H1 (cell line): ENCODE data around the gene MGLL. TPM values are rescaled to one million over a fixed set of nuclear protein-coding genes. Genes with fewer than 3 reads are reported as not detected.

Experiments
- CTCF ChIA-PET: fragments of 300-600 bp; sonication (Branson Sonifier 250); formaldehyde crosslinking; loops from one replicate; lab custom pipeline; 2021; ENCODE audit not compliant: partially characterized antibody; lab: Charles Lee
- POLR2A ChIA-PET: fragments of 300-600 bp; sonication (Branson Sonifier 250); formaldehyde crosslinking; loops from one replicate; lab custom pipeline; 2021; ENCODE audit warnings: inconsistent platforms; ENCODE audit not compliant: partially characterized antibody; lab: Charles Lee
- DNase-seq, 2 experiments: peaks; one replicate each; pipeline versions ENCODE4 v3.0.0 to v3.0.0-alpha.2; 2010 to 2022; ENCODE audit warnings: low spot score in 2 of 2, low read depth in 1 of 2, mixed read lengths in 1 of 2
- FAIRE-seq: peaks from 2 replicates; lab custom pipeline; 2011; peaks lifted over from hg19 to GRCh38; lab: Jason Lieb, UNC
- H2AFZ ChIP-seq: 2 replicates; pipeline ENCODE4 v1.8.1; 2012; ENCODE audit warnings: low read length, inconsistent platforms
- H2AK5ac ChIP-seq: 2 replicates; pipeline ENCODE4 v1.6.1; 2013; ENCODE audit warnings: low read depth, low read length
- H2BK120ac ChIP-seq: replicated peaks from 2 replicates; pipeline ENCODE3; 2013; ENCODE audit warnings: low read depth, low read length, inconsistent platforms
- H2BK12ac ChIP-seq: 2 replicates; pipeline ENCODE4 v1.6.1; 2013; ENCODE audit warnings: low read depth, low read length
- H2BK15ac ChIP-seq: 2 replicates; pipeline ENCODE4 v1.6.1; 2013; ENCODE audit warnings: low read length
- H2BK20ac ChIP-seq: 2 replicates; pipeline ENCODE4 v1.6.1; 2013; ENCODE audit warnings: low read length
- H2BK5ac ChIP-seq: 2 replicates; pipeline ENCODE4 v1.6.1; 2013; ENCODE audit warnings: low read depth, low read length
- H3K14ac ChIP-seq: 2 replicates; pipeline ENCODE4 v1.6.1; 2013; ENCODE audit warnings: inconsistent platforms; ENCODE audit not compliant: insufficient read length
- H3K18ac ChIP-seq: 2 replicates; pipeline ENCODE4 v1.6.1; 2013; ENCODE audit warnings: low read length; ENCODE audit errors: extremely low read depth
- H3K23ac ChIP-seq: 2 replicates; pipeline ENCODE4 v1.6.1; 2013; ENCODE audit warnings: inconsistent platforms; ENCODE audit not compliant: insufficient read length
- H3K23me2 ChIP-seq: 2 replicates; pipeline ENCODE4 v1.6.1; 2013; ENCODE audit warnings: low read depth, low read length
- H3K27ac ChIP-seq: 2 replicates; pipeline ENCODE4 v1.6.1; 2011; ENCODE audit warnings: low read depth, low read length, inconsistent platforms
- H3K27me3 ChIP-seq, 4 experiments: replicated peaks in 1 of 4; 1 replicate in 1 of 4; 2 replicates in 3 of 4; pipeline versions ENCODE4 v1.6.1 to v1.8.1; 2011 to 2013; ENCODE audit warnings: low read length in 3 of 4, mild to moderate bottlenecking in 3 of 4, inconsistent platforms in 2 of 4, mixed read lengths in 2 of 4, moderate library complexity in 1 of 4; ENCODE audit not compliant: control insufficient read depth in 3 of 4, insufficient read depth in 3 of 4; ENCODE audit errors: extremely low read depth in 1 of 4
- H3K36me3 ChIP-seq, 4 experiments: 2 replicates each; pipeline versions ENCODE4 v1.6.1 to v1.8.1; 2011 to 2013; ENCODE audit warnings: mild to moderate bottlenecking in 4 of 4, low read length in 3 of 4, moderate library complexity in 2 of 4, control low read depth in 1 of 4, inconsistent platforms in 1 of 4; ENCODE audit not compliant: insufficient read depth in 4 of 4, control insufficient read depth in 2 of 4
- H3K4ac ChIP-seq: replicated peaks from 2 replicates; pipeline ENCODE3; 2013; ENCODE audit warnings: low read length, low read depth, mixed read lengths, inconsistent platforms; ENCODE audit not compliant: insufficient read length
- H3K4me1 ChIP-seq, 4 experiments: replicated peaks in 1 of 4; 1 replicate in 1 of 4; 2 replicates in 3 of 4; pipeline versions ENCODE4 v1.6.1 to v1.8.1; 2011 to 2013; ENCODE audit warnings: low read length in 3 of 4, inconsistent platforms in 2 of 4, mixed read lengths in 1 of 4; ENCODE audit not compliant: insufficient read depth in 4 of 4, control insufficient read depth in 3 of 4
- H3K4me2 ChIP-seq, 2 experiments: 2 replicates each; pipeline versions ENCODE4 v1.6.1 to v1.8.1; 2011 to 2013; ENCODE audit warnings: low read depth in 2 of 2, low read length in 2 of 2, control low read depth in 1 of 2, inconsistent platforms in 1 of 2, mild to moderate bottlenecking in 1 of 2; ENCODE audit not compliant: insufficient read depth in 1 of 2
- H3K4me3 ChIP-seq, 4 experiments: fragments of 200-600, 300-600 bp in 1 of 4; sonication (generic), shearing (Covaris generic), sonication (Bioruptor Twin) in 1 of 4; 2 replicates each; pipeline versions ENCODE4 v1.5.1 to v1.8.1; 2011 to 2016; ENCODE audit warnings: low read length in 4 of 4, low read depth in 3 of 4, control low read depth in 2 of 4, inconsistent platforms in 2 of 4, mild to moderate bottlenecking in 2 of 4, mixed read lengths in 1 of 4, moderate library complexity in 1 of 4; ENCODE audit not compliant: insufficient read depth in 2 of 4; ENCODE audit errors: extremely low read depth in 1 of 4
- H3K56ac ChIP-seq: replicated peaks from 2 replicates; pipeline ENCODE3; 2013; ENCODE audit warnings: low read depth, mild to moderate bottlenecking, mixed read lengths, low read length, inconsistent platforms; ENCODE audit not compliant: insufficient read length
- H3K79me1 ChIP-seq: 2 replicates; pipeline ENCODE4 v1.6.1; 2013; ENCODE audit warnings: low read depth, low read length, control low read depth
- H3K79me2 ChIP-seq, 2 experiments: 2 replicates each; pipeline versions ENCODE4 v1.6.1 to v1.8.1; 2012 to 2013; ENCODE audit warnings: low read length in 2 of 2, mild to moderate bottlenecking in 2 of 2, inconsistent platforms in 1 of 2; ENCODE audit not compliant: insufficient read depth in 2 of 2, control insufficient read depth in 1 of 2
- H3K9ac ChIP-seq, 4 experiments: replicated peaks in 1 of 4; 1 replicate in 1 of 4; 2 replicates in 3 of 4; pipeline versions ENCODE4 v1.6.1 to v1.8.1; 2011 to 2013; ENCODE audit warnings: low read depth in 3 of 4, low read length in 3 of 4, control low read depth in 2 of 4, mild to moderate bottlenecking in 2 of 4, moderate library complexity in 2 of 4, inconsistent platforms in 1 of 4; ENCODE audit errors: extremely low read depth in 1 of 4
- H3K9me3 ChIP-seq, 2 experiments: 2 replicates each; pipeline versions ENCODE4 v1.6.1 to v1.8.1; 2012 to 2013; ENCODE audit warnings: mild to moderate bottlenecking in 2 of 2, moderate library complexity in 2 of 2, control low read depth in 1 of 2, inconsistent platforms in 1 of 2, low read depth in 1 of 2, low read length in 1 of 2, mixed read lengths in 1 of 2; ENCODE audit not compliant: insufficient read depth in 2 of 2
- H4K20me1 ChIP-seq, 2 experiments: replicated peaks in 1 of 2; 2 replicates each; pipeline versions ENCODE3 to v1.8.1; 2011 to 2013; ENCODE audit warnings: inconsistent platforms in 2 of 2, low read length in 2 of 2, mild to moderate bottlenecking in 1 of 2; ENCODE audit not compliant: insufficient read depth in 2 of 2, control insufficient read depth in 1 of 2
- H4K5ac ChIP-seq: 2 replicates; pipeline ENCODE4 v1.6.1; 2013; ENCODE audit warnings: low read length, low read depth, mixed read lengths, inconsistent platforms; ENCODE audit not compliant: insufficient read length
- H4K8ac ChIP-seq: 2 replicates; pipeline ENCODE4 v1.8.0; 2013; ENCODE audit warnings: mild to moderate bottlenecking, moderate library complexity, low read length, inconsistent platforms; ENCODE audit not compliant: insufficient read depth; ENCODE audit errors: extremely low read depth
- H4K91ac ChIP-seq: replicated peaks from 2 replicates; pipeline ENCODE3; 2013; ENCODE audit warnings: low read length, mixed read lengths, inconsistent platforms; ENCODE audit not compliant: insufficient read length
- BCL11A ChIP-seq, 2 experiments: IDR thresholded peaks; one replicate each; pipeline ENCODE4 v1.6.1; 2011; ENCODE audit warnings: low read depth in 2 of 2, low read length in 2 of 2, mild to moderate bottlenecking in 2 of 2
- CBX5 ChIP-seq: fragments of 300-800, 300-1000 bp; sonication (generic); IDR thresholded peaks from 2 replicates; pipeline ENCODE4 v1.7.1; 2016; ENCODE audit warnings: antibody characterized with exemption, low read length, low read depth
- CEBPB ChIP-seq: IDR thresholded peaks from 2 replicates; pipeline ENCODE4 v1.6.1; 2012; ENCODE audit warnings: low read depth, low read length
- CHD2 ChIP-seq: IDR thresholded peaks from 2 replicates; pipeline ENCODE4 v1.6.1; 2012; ENCODE audit warnings: low read length, improper control_type of control experiment
- EGR1 ChIP-seq: IDR thresholded peaks from 2 replicates; pipeline ENCODE4 v1.6.1; 2011; ENCODE audit warnings: low read depth, low read length, borderline replicate concordance
- EP300 ChIP-seq, 2 experiments: IDR thresholded peaks; 1 replicate in 1 of 2; 2 replicates in 1 of 2; pipeline ENCODE4 v1.6.1; 2011 to 2012; ENCODE audit warnings: low read depth in 2 of 2, low read length in 2 of 2, mild to moderate bottlenecking in 2 of 2, borderline replicate concordance in 1 of 2, inconsistent platforms in 1 of 2, moderate library complexity in 1 of 2
- HDAC6 ChIP-seq: IDR thresholded peaks from one replicate; pipeline ENCODE4 v1.7.1; 2012; ENCODE audit warnings: low read depth, mild to moderate bottlenecking, inconsistent platforms, low read length, moderate library complexity
- MAX ChIP-seq: IDR thresholded peaks from 2 replicates; pipeline ENCODE4 v1.6.1; 2012; ENCODE audit warnings: inconsistent platforms
- PHF8 ChIP-seq: fragments of 200-600 bp; sonication (generic); conservative IDR thresholded peaks from 2 replicates; pipeline ENCODE4 v1.7.1; 2012; ENCODE audit warnings: low read depth, mild to moderate bottlenecking, inconsistent platforms, low read length, moderate library complexity
- POLR2AphosphoS5 ChIP-seq: IDR thresholded peaks from 2 replicates; pipeline ENCODE4 v1.6.1; 2011; ENCODE audit warnings: low read depth, low read length
- SIX5 ChIP-seq: IDR thresholded peaks from 2 replicates; pipeline ENCODE4 v1.6.1; 2011; ENCODE audit warnings: mild to moderate bottlenecking, low read depth, low read length
- SP4 ChIP-seq: IDR thresholded peaks from 2 replicates; pipeline ENCODE4 v1.6.1; 2012; ENCODE audit warnings: low read length, inconsistent platforms
- SUZ12 ChIP-seq: fragments of 200-600 bp; sonication (generic); IDR thresholded peaks from 2 replicates; pipeline ENCODE4 v1.6.1; 2012; ENCODE audit warnings: mild to moderate bottlenecking, inconsistent platforms, low read length, moderate library complexity, mixed read lengths
- TAF1 ChIP-seq: IDR thresholded peaks from 2 replicates; pipeline ENCODE4 v1.6.1; 2011; ENCODE audit warnings: mild to moderate bottlenecking, low read depth, low read length
- TEAD4 ChIP-seq: IDR thresholded peaks from 2 replicates; pipeline ENCODE4 v1.6.1; 2012; ENCODE audit warnings: low read depth, low read length, inconsistent platforms, mixed read lengths
- YY1 ChIP-seq: IDR thresholded peaks from 2 replicates; pipeline ENCODE4 v1.6.1; 2011; ENCODE audit warnings: low read depth, mild to moderate bottlenecking, low read length
- WGBS, 2 experiments: shearing (Covaris generic) in 1 of 2; methylation state at CpG; one replicate each; pipeline versions ENCODE4 v1.1.6 to v1.1.7; 2013 to 2015; ENCODE audit warnings: low lambda C conversion rate in 2 of 2, mixed read lengths in 2 of 2, inconsistent platforms in 1 of 2, low coverage in 1 of 2, missing lambda C conversion rate in 1 of 2; ENCODE audit not compliant: insufficient replicate concordance in 2 of 2, insufficient coverage in 1 of 2, insufficient read length in 1 of 2; ENCODE audit errors: extremely low coverage in 1 of 2, missing lambda C conversion rate in 1 of 2; 5-methylcytosine and 5-hydroxymethylcytosine counted together
- polyA plus RNA-seq, 7 experiments: library from polyadenylated mRNA; depleted of rRNA in 3 of 7; stranded (reverse) in 5 of 7; unstranded in 2 of 7; fragments of >200 nt in 5 of 7; fragments of 200-250 nt in 2 of 7; gene quantifications; 1 replicate in 5 of 7; 2 replicates in 1 of 7; 4 replicates in 1 of 7; pipeline versions ENCODE4 v1.2.1 to v1.2.3, GENCODE V29; 2011 to 2013; ENCODE audit warnings: missing spikeins in 2 of 7, mixed read lengths in 2 of 7
- total RNA-seq: library from RNA; stranded (reverse); fragmentation: NEBNext Ultra II Directional; extraction: Animal tissue kit (Norgen Biotek cat#: 25700); gene quantifications from 2 replicates; pipeline ENCODE4 v1.2.1, GENCODE V29; 2021

Gene MGLL
- total and polyA plus RNA-seq, 2 of the 8 experiments (the other 6 are each of a cell fraction or from before 2014, with no cell fraction given), result 0.05 to 0.34 TPM

- peaks cover 3 to 14% (median 7%) of the 10 kb centered on the region in 4 experiments; a peak in 6 of 7 replicates for H3K27me3 ChIP-seq
- no peak overlapping the region for H2BK12ac ChIP-seq
- FAIRE-seq (no peak), DNase-seq (no peak)
- no peak overlapping the region for H3K23ac ChIP-seq
- H2BK15ac ChIP-seq, result no peak overlapping the region
- no peaks in the 10 kb centered on the region for H3K79me1 ChIP-seq
- no peak overlapping the region for H3K9ac ChIP-seq
- no peak overlapping the region for H3K4ac ChIP-seq
- H4K20me1 ChIP-seq, result no peaks in the 10 kb centered on the region
- ChIA-PET CTCF (interaction anchor here (1.0 to 4.4 kb wide), 3 partner anchors 9 to 122 kb away, joined by 3 to 23 read pairs (median 3); no protein-coding TSS in a partner anchor), POLR2A (no interaction called here)
- no peak overlapping the region for H3K14ac ChIP-seq
- no peak overlapping the region for H3K18ac ChIP-seq
- no peak overlapping the region for H2BK20ac ChIP-seq
- no peak overlapping the region for H2AFZ ChIP-seq
- 84% methylated on average over 5 of the region's 5 CpGs; no CpG with 5 or more reads in 1 of the 2 experiments for WGBS, 2 experiments
- no peak overlapping the region for H3K4me2 ChIP-seq
- H3K4me1 ChIP-seq, result peaks cover 0 to 10% (median 1%) of the 10 kb centered on the region in 4 experiments; a peak in 6 of 7 replicates
- H3K23me2 ChIP-seq, result peaks cover 3% of the 10 kb centered on the region; the same call in 1 of the 2 replicates
- H3K9me3 ChIP-seq, result no peaks in the 10 kb centered on the region
- H4K8ac ChIP-seq, result no peak overlapping the region
- H4K5ac ChIP-seq, result no peak overlapping the region
- H2BK5ac ChIP-seq, result no peak overlapping the region
- H3K36me3 ChIP-seq, result no peaks in the 10 kb centered on the region
- H4K91ac ChIP-seq, result no peak overlapping the region
- no peak overlapping the region for H3K27ac ChIP-seq
- no peak overlapping the region for H2BK120ac ChIP-seq
- H3K4me3 ChIP-seq, result no peak overlapping the region
- no peaks in the 10 kb centered on the region for H3K79me2 ChIP-seq
- H3K56ac ChIP-seq, result no peak overlapping the region
- H2AK5ac ChIP-seq, result no peak overlapping the region
- no peak for TF ChIP-seq TEAD4
- no peak for TF ChIP-seq CEBPB
- no peak for TF ChIP-seq CBX5
- no peak for TF ChIP-seq PHF8
- TF ChIP-seq POLR2AphosphoS5, result no peak
- TF ChIP-seq MAX, result no peak
- no peak for TF ChIP-seq SIX5
- no peak for TF ChIP-seq CHD2
- TF ChIP-seq TAF1, result no peak
- no peak for TF ChIP-seq EGR1
- TF ChIP-seq SUZ12, result no peak
- no peak for TF ChIP-seq HDAC6
- TF ChIP-seq EP300 (IDR thresholded peaks at IDR 0.05; ENCODE audit: borderline replicate concordance in 1 of 2, low read depth in 2 of 2, low read length in 2 of 2), result no peak
- TF ChIP-seq BCL11A (IDR thresholded peaks at IDR 0.05; ENCODE audit: low read depth in 2 of 2, low read length in 2 of 2), result no peak
- no peak for TF ChIP-seq YY1
- no peak for TF ChIP-seq SP4
Observed at GRCh38 chr3:127817406-127817841, 4.9 kb downstream of the MGLL start.
